HEK293 (cell line): ENCODE results near the gene AADAT.

ENCODE experiments used
- CTCF ChIP-seq: fragments of 450-650 bp; formaldehyde crosslinking; IDR thresholded peaks from 2 replicates; pipeline ENCODE4 v1.5.1; 2016; ENCODE audit warnings: missing biosample characterization, missing genetic modification characterization
- MEIS1 ChIP-seq: sonication (generic); formaldehyde crosslinking; IDR thresholded peaks from 2 replicates; pipeline ENCODE4 v1.8.1; 2022; ENCODE audit warnings: missing genetic modification reagents, mild to moderate bottlenecking, borderline replicate concordance
- SCRT1 ChIP-seq: fragments of 450-650 bp; formaldehyde crosslinking; IDR thresholded peaks from 2 replicates; pipeline ENCODE4 v1.5.1; 2016; ENCODE audit warnings: missing biosample characterization, missing genetic modification characterization, borderline replicate concordance
- YY1 ChIP-seq: fragments of 450-650 bp; formaldehyde crosslinking; IDR thresholded peaks from 2 replicates; pipeline ENCODE4 v1.5.1; 2018; ENCODE audit warnings: missing biosample characterization, missing genetic modification characterization
- ZFP69B ChIP-seq: fragments of 450-650 bp; formaldehyde crosslinking; IDR thresholded peaks from 2 replicates; pipeline ENCODE4 v1.5.1; 2016; ENCODE audit warnings: missing biosample characterization, missing genetic modification characterization
- ZNF133 ChIP-seq: fragments of 450-650 bp; formaldehyde crosslinking; IDR thresholded peaks from 2 replicates; pipeline ENCODE4 v1.5.1; 2016; ENCODE audit warnings: missing biosample characterization, missing genetic modification characterization
- ZNF140 ChIP-seq: fragments of 450-650 bp; formaldehyde crosslinking; IDR thresholded peaks from 2 replicates; pipeline ENCODE4 v1.5.1; 2016; ENCODE audit warnings: missing biosample characterization, missing genetic modification characterization
- ZNF354C ChIP-seq: fragments of 450-650 bp; formaldehyde crosslinking; IDR thresholded peaks from 2 replicates; pipeline ENCODE4 v1.5.1; 2016; ENCODE audit warnings: missing biosample characterization, missing genetic modification characterization, low read depth, borderline replicate concordance
- ZNF423 ChIP-seq: fragments of 450-650 bp; formaldehyde crosslinking; IDR thresholded peaks from 2 replicates; pipeline ENCODE4 v1.5.1; 2016; ENCODE audit warnings: missing biosample characterization, missing genetic modification characterization
- ZNF654 ChIP-seq: fragments of 450-650 bp; formaldehyde crosslinking; IDR thresholded peaks from 2 replicates; pipeline ENCODE4 v1.5.1; 2016; ENCODE audit warnings: low read depth, missing biosample characterization, missing genetic modification characterization
- TF ChIP-seq, protein P1 (sequence below): fragments of 450-650 bp; formaldehyde crosslinking; IDR thresholded peaks from 2 replicates; pipeline ENCODE4 v1.5.1; 2016; ENCODE audit warnings: missing biosample characterization, missing genetic modification characterization
- TF ChIP-seq, protein P2 (sequence below): sonication (generic); formaldehyde crosslinking; IDR thresholded peaks from 2 replicates; pipeline ENCODE4 v1.8.1; 2022; ENCODE audit warnings: mild to moderate bottlenecking, moderate library complexity, missing genetic modification reagents

DNA sequence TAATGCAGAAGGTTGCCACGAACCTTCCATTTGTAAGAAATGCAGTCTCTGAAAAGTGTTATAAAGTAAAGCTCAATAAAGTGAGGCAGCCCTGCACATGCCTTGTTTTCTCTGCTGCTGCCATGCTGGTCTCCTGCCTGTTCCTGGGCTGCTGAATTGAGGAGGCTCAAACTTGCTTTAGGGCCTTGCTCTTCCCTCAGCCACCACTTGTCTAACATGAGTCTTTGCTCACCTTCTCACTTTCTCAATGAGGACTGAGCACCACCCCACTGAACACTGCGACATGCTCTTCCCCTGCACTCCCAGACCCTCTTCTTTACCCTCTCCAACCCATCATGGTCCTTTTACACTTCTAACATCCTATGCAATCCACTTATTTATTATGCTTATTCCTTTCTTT is 38.4 kb downstream of the AADAT start:
- TF ChIP-seq, protein P1, sequence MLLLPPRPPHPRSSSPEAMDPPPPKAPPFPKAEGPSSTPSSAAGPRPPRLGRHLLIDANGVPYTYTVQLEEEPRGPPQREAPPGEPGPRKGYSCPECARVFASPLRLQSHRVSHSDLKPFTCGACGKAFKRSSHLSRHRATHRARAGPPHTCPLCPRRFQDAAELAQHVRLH = no peak
- no peak for TF ChIP-seq ZNF133
- TF ChIP-seq, protein P2, sequence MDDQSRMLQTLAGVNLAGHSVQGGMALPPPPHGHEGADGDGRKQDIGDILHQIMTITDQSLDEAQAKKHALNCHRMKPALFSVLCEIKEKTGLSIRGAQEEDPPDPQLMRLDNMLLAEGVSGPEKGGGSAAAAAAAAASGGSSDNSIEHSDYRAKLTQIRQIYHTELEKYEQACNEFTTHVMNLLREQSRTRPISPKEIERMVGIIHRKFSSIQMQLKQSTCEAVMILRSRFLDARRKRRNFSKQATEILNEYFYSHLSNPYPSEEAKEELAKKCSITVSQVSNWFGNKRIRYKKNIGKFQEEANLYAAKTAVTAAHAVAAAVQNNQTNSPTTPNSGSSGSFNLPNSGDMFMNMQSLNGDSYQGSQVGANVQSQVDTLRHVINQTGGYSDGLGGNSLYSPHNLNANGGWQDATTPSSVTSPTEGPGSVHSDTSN (CRISPR knock-in tag) = no peak
- no peak for TF ChIP-seq CTCF (tag by site-specific recombination)
- TF ChIP-seq MEIS1 (CRISPR knock-in tag) = no peak
- TF ChIP-seq ZFP69B (tag by site-specific recombination) = no peak
- no peak for TF ChIP-seq ZNF140
- TF ChIP-seq ZNF354C = no peak
- no peak for TF ChIP-seq SCRT1 (tag by site-specific recombination)
- no peak for TF ChIP-seq YY1 (tag by site-specific recombination)
- TF ChIP-seq ZNF423 = no peak
- no peak for TF ChIP-seq ZNF654 (tag by site-specific recombination)
